GM03348 (cell line): Measurements from ENCODE around the gene ZKSCAN5.
"Not testable (repeated sequence)": the region's sequence is repeated elsewhere in the genome, so short reads cannot be mapped to it uniquely, and the experiment has no call there.

Experiments
- DNase-seq: peaks from one replicate; pipeline ENCODE4 v3.0.0; 2012; ENCODE audit warnings: low spot score

The ZKSCAN5 gene

GRCh38 chr7:99551767-99552463 lies 47.5 kb downstream of the ZKSCAN5 start, which contains the start of gene FAM200A:
TSS of gene FAM200A (minus strand) at chr7:99552114. CDS start at chr7:99548407, 3,707 bp downstream.
- peak; percentile 94 for DNase-seq

- DNase-seq, result no peak
Measured at GRCh38 chr7:99553039-99553438, 48.6 kb downstream of the ZKSCAN5 start.

- DNase-seq, result no peak
Measured at GRCh38 chr7:99554939-99555338, 50.5 kb downstream of the ZKSCAN5 start.

GRCh38 chr7:99557196-99557607 lies 52.7 kb downstream of the ZKSCAN5 start:
- DNase-seq, result no peak

- DNase-seq, result no peak
Measured at GRCh38 chr7:99557940-99558305, 53.5 kb downstream of the ZKSCAN5 start.

- DNase-seq, result peak; percentile 94
Measured at GRCh38 chr7:99558306-99559174, 54.1 kb downstream of the ZKSCAN5 start, which contains the start of gene ZNF655. TSS of gene ZNF655 (plus strand) at chr7:99558642. CDS start at chr7:99560560, 1,918 bp downstream.

- no peak for DNase-seq
Measured at GRCh38 chr7:99559175-99559915, 54.9 kb downstream of the ZKSCAN5 start.

GRCh38 chr7:99560834-99561736 lies 56.6 kb downstream of the ZKSCAN5 start:
- DNase-seq, result no peak

GRCh38 chr7:99561737-99562051 lies 57.2 kb downstream of the ZKSCAN5 start:
- no peak for DNase-seq

- DNase-seq, result no peak
Measured at GRCh38 chr7:99562114-99562784, 57.8 kb downstream of the ZKSCAN5 start.

- DNase-seq, result peak; percentile 93
Measured at GRCh38 chr7:99562832-99563231, 58.4 kb downstream of the ZKSCAN5 start.

- DNase-seq, result peak; percentile 76
Measured at GRCh38 chr7:99563650-99564049, 59.2 kb downstream of the ZKSCAN5 start.

- DNase-seq, result not testable (repeated sequence)
Measured at GRCh38 chr7:99568770-99569169, 64.3 kb downstream of the ZKSCAN5 start.

- DNase-seq, result no peak
Measured at GRCh38 chr7:99571768-99572167, 67.3 kb downstream of the ZKSCAN5 start.

- no peak for DNase-seq
Measured at GRCh38 chr7:99573257-99573656, 68.8 kb downstream of the ZKSCAN5 start.

GRCh38 chr7:99576251-99576650 lies 71.8 kb downstream of the ZKSCAN5 start:
- no peak for DNase-seq

- no peak for DNase-seq
Measured at GRCh38 chr7:99579281-99579955, 75.0 kb downstream of the ZKSCAN5 start.

GRCh38 chr7:99579956-99580777 lies 75.7 kb downstream of the ZKSCAN5 start:
- DNase-seq, result peak; percentile 68

- DNase-seq, result not testable (repeated sequence)
Measured at GRCh38 chr7:99580778-99581332, 76.4 kb downstream of the ZKSCAN5 start.
